ENCODE data around the gene MARCHF5.
"Not testable (repeated sequence)": the region's sequence is repeated elsewhere in the genome, so short reads cannot be mapped to it uniquely, and the experiment has no call there.

MARCHF5 gene

DNA sequence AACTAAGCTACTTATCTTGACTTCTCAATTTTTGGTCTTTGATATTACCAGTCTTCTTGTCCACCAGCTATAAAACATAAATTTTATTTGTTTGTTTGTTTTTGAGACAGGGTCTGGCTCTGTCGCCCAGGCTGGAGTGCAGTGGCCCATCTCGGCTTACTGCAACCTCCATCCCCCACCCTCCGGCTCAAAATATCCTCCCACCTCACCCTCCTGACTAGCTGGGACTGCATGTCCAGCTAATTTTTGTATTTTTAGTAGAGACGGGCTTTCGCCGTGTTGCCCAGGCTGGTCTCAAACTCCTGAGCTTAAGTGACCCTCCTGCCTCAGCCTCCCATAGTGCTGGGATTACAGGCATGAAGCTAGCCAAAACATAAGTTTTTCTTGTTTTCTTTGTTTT is 7.5 kb downstream of the MARCHF5 start:
- no peak for DNase-seq (ENCODE audit: low read depth, low spot score)
- H3K4me3 ChIP-seq (ENCODE audit: low read length) = no peak overlapping the region

GRCh38 chr10:92303096-92303495 is 12.1 kb downstream of the MARCHF5 start:
- H3K4me3 ChIP-seq (ENCODE audit: low read length) = no peak overlapping the region
- no peak for DNase-seq (ENCODE audit: low read depth, low spot score)

DNA sequence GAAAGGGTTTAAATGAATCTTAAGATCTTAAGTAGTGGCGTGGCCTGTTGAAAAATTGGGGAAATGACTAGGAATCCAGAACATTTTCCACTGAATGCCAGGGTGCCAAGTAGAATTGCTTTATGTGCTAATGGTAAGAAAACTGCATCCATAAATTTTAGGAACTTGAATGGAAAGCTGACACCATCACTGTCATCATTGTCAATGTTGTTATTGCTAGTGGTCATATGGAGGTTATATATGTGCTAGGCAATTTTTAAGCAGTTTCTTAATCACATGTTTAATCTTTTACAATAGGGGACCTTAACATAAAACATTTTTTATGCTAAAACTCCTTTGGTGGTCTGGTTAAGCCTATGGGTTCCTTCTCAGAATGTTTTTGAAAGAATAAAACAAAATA is 13.1 kb downstream of the MARCHF5 start:
- DNase-seq (ENCODE audit: low read depth, low spot score) = no peak
- H3K4me3 ChIP-seq (ENCODE audit: low read length) = no peak overlapping the region

DNA sequence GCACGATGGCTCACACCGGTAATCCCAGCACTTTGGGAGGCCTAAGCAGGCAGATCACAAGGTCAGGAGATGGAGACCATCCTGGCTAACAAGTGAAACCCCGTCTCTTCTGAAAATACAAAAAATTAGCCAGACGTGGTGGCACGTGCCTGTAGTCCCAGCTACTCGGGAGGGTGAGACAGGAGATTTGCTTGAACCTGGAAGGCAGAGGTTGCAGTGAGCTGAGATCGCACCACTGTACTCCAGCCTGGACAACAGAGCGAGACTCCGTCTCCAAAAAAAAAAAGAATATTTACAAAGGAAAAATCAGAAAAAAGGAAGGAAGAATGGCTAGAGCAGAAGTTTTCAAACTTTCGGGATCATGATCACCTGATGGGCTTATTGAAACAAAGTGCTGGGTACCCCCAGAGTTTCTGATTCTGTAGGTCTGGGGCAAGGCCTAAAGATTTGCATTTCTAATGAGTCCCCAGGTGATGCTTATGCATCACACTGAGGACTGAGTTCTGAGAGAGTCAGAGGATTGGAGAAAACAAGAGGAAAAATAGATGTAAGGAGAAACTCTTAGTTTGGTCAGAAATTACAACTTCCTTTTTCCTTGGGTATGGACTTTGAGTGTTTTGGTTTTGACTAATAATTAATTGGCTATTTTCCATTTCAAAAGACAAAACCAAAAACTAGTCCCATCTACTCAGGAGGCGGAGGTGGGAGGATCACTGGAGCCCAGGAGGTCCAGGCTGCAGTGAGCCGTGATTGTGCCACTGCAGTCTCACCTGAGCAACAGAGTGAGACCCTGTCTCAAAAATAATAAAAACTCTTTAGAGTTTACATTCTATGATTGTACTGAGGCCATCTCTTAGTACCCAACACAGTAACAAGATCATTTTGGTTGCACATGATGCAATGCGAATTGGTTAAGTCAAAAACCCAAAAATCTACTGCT is 14.4 kb downstream of the MARCHF5 start:
- no peak overlapping the region for H3K4me3 ChIP-seq (ENCODE audit: low read length)
- DNase-seq (ENCODE audit: low read depth, low spot score) = no peak

DNA sequence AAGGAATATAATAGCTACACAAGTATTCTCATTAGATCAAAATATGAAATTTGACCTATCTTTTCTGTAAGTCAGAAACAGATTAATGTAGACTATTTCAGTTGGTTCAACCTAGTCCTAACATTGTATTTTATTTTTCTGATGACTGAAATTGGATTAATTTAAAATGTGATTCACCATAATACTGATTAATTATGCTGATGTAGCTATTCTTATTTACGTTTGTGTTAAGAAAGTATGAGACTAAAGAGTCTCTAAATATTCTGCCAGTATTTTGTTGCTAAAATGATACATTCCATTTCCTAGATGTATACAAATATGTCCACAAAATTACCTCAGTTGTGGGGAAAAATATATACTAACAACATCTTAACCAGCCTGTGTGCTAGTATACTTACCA is 18.3 kb downstream of the MARCHF5 start:
- DNase-seq (ENCODE audit: low read depth, low spot score) = no peak
- H3K4me3 ChIP-seq (ENCODE audit: low read length) = no peak overlapping the region

- H3K4me3 ChIP-seq (ENCODE audit: low read length) = no peak overlapping the region
- DNase-seq (ENCODE audit: low read depth, low spot score) = peak; percentile 59
Measured at GRCh38 chr10:92313750-92314149, 22.8 kb downstream of the MARCHF5 start.

- no peak for DNase-seq (ENCODE audit: low read depth, low spot score)
- no peak overlapping the region for H3K4me3 ChIP-seq (ENCODE audit: low read length)
Measured at GRCh38 chr10:92316610-92317009, 25.6 kb downstream of the MARCHF5 start.

GRCh38 chr10:92323079-92323478 is 32.1 kb downstream of the MARCHF5 start:
- no peak for DNase-seq (ENCODE audit: low read depth, low spot score)
- no peak overlapping the region for H3K4me3 ChIP-seq (ENCODE audit: low read length)

- no peak for DNase-seq (ENCODE audit: low read depth, low spot score)
- H3K4me3 ChIP-seq (ENCODE audit: low read length) = no peak overlapping the region
Measured at GRCh38 chr10:92327445-92328433, 36.8 kb downstream of the MARCHF5 start.

DNA sequence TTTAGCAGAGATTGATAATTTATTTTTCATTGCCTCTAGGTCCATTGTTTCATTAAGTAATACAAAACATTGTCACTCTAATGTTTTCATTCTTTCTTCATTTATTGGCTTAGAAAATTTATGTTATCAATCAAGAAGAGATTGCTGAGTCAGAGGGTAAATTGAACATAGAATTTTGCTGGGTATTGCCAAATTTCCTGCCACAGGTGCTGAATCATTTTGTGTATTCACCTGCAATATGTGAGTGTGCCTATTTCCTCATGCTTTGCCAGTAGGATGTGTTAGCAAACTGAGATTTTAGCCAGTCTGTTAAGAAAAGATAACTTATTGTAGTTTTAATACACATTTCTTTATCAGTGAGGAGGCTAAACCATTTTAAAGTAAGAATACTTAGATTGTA is 38.0 kb downstream of the MARCHF5 start:
- DNase-seq (ENCODE audit: low read depth, low spot score) = no peak
- H3K4me3 ChIP-seq (ENCODE audit: low read length) = no peak overlapping the region

DNA sequence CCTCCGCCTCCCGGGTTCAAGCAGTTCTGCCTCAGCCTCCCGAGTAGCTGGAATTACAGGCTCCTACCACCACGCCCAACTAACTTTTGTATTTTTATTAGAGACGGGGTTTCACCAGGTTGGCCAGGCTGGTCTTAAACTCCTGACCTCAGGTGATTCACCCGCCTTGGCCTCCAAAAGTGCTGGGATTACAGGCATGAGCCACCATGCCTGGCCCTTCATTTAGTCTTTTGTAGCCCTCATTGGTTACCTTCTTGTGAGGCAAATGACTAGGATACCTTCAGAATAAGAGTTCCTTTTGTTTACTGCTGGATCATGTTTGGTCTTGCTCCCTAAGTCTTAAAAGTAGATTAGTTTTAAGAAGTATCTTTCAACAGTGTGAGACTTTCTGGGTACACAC is 39.0 kb downstream of the MARCHF5 start:
- H3K4me3 ChIP-seq (ENCODE audit: low read length); DNase-seq (ENCODE audit: low read depth, low spot score): not testable (repeated sequence)

DNA sequence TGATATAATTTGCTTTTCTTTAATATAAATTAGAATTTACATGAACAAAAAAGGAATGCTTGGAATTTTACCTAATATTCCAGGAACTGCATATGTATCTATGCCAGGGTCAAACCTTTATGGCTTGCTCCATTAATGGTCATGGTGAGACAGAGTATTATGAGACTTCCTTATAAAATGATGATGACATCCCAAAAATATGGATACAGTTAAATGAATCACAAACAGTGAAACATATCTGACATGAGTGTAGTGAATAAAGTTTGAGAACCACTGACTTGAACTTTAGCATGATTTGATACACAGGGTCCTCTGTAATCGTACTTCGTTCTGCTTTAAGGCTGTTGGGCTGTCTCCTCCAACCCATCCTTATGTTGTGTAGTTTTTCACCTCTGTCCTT is 51.8 kb downstream of the MARCHF5 start:
- no peak overlapping the region for H3K4me3 ChIP-seq (ENCODE audit: low read length)
- no peak for DNase-seq (ENCODE audit: low read depth, low spot score)

GRCh38 chr10:92345575-92345974 is 54.6 kb downstream of the MARCHF5 start:
- not testable (repeated sequence) for DNase-seq (ENCODE audit: low read depth, low spot score); H3K4me3 ChIP-seq (ENCODE audit: low read length)

- not testable (repeated sequence) for DNase-seq (ENCODE audit: low read depth, low spot score); H3K4me3 ChIP-seq (ENCODE audit: low read length)
Measured at GRCh38 chr10:92347035-92347676, 56.2 kb downstream of the MARCHF5 start.

GRCh38 chr10:92350411-92350810 is 59.4 kb downstream of the MARCHF5 start:
- no peak for DNase-seq (ENCODE audit: low read depth, low spot score)
- no peak overlapping the region for H3K4me3 ChIP-seq (ENCODE audit: low read length)

DNA sequence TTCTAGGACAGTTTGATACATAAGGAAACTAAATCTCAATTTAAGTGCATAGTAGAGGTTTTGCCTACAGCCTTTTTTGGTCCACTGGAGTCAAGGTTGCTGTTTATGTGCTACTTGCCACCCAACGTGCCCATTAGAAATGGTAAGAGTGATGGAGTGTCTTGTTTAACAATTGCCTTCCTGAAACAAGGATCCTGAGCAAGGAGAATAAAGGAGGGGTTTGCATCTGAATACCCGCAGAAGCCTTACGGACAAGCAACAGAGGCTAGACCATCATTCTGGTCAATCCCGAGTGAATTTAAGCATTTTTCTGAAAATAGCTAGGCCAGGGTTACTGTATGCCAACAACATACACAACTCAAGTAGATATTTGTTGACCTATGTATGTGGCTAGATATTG is 63.6 kb downstream of the MARCHF5 start:
- DNase-seq (ENCODE audit: low read depth, low spot score) = no peak
- H3K4me3 ChIP-seq (ENCODE audit: low read length) = no peak overlapping the region

DNA sequence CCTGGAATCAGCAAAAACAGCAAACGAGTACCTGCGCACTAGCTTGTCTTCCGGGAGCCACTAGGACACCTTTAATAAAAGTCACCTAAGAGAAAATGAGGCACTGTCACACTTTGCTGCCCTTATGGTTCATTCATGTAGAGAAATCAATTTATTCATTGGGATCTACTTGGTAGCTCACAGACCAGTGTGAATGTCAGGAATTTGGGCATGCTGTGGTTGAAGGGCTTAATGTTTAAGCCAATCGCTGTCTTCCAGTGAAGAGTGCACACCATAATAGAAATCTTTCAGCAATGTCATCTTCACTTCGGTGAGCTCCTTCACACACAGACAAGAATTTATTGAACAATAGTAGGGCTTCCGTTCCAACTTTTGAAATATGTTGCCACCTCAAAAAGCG is 65.1 kb downstream of the MARCHF5 start:
- DNase-seq (ENCODE audit: low read depth, low spot score) = no peak
- H3K4me3 ChIP-seq (ENCODE audit: low read length) = no peak overlapping the region

DNA sequence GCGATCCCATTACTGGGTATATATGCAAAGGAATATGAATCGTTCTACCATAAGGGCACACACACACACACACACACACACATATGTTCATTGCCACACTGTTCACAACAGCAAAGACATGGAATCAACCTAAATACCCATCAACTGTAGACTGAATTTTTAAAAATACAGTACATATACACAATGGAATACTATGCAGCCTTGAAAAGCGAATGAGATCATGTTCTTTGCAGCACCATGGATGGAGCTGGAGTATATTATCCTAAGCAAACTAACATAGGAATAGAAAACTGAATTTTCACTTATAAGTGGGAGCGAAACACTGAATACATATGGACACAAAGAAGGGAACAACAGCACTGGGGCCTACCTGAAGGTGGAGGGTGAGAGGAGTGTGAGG is 72.5 kb downstream of the MARCHF5 start:
- DNase-seq (ENCODE audit: low read depth, low spot score) = no peak

DNA sequence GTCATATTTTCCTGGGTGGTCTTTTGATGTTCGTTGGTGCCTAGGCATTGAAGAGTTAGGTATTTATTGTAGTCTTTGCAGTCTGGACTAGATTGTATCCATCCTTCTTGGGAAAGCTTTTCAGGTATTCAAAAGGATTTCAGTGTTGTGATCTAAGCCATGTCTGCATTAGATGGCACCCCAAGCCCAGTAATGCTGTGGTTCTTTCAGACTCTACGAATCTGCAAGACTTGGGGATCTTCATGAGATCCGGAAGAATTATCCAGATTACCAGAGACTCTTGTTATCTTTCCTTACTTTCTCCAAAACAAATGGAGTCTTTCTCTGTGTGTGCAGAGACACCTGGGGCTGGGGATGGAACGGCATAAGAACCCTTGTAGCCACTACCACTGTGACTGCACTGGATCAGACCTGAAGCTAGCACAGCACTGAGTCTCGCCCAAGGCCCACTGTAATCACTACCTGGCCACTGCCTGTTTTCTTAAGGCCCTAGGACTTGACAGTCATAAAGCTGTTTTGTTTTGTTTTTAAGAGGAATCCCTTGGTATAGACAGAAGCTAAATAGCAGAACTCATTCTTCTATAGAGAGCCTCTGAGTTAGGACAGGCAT is 75.5 kb downstream of the MARCHF5 start:
- no peak for DNase-seq (ENCODE audit: low read depth, low spot score)
- H3K4me3 ChIP-seq (ENCODE audit: low read length) = no peak overlapping the region

More for the DNA sequence above, 72.5 kb downstream of the MARCHF5 start:
- no peak overlapping the region for H3K4me3 ChIP-seq (ENCODE audit: low read length)
